ENCODE measurements around the gene RASGRP3.

The RASGRP3 gene

GRCh38 chr2:33577084-33577483 is 100.6 kb downstream of the RASGRP3 start:
- Histone ChIP-seq H3K4me3 (replicated peaks; ENCODE audit: insufficient read depth, low read length) (no peak overlapping the region), H3K27ac (replicated peaks) (no peak overlapping the region), H3K27me3 (ENCODE audit: insufficient read depth, poor library complexity, severe bottlenecking) (no peaks in the 10 kb centered on the region)
- no peak for DNase-seq (ENCODE audit: low read depth in 1 of 2, low spot score in 1 of 2)
- TF ChIP-seq GABPA (IDR thresholded peaks at IDR 0.05; ENCODE audit: low read depth) = no peak
- no peak for TF ChIP-seq CTCF (IDR thresholded peaks at IDR 0.05; ENCODE audit: insufficient read depth, low read length)
- no peak for TF ChIP-seq POLR2AphosphoS5 (IDR thresholded peaks at IDR 0.05; ENCODE audit: low read depth)
- no peak for TF ChIP-seq REST (IDR thresholded peaks at IDR 0.05; ENCODE audit: insufficient replicate concordance, low read depth)
- TF ChIP-seq SPI1 (IDR thresholded peaks at IDR 0.05; ENCODE audit: borderline replicate concordance, low read depth) = no peak

- no peak for DNase-seq (ENCODE audit: low read depth in 1 of 2, low spot score in 1 of 2)
- H3K27me3 ChIP-seq (ENCODE audit: insufficient read depth, poor library complexity, severe bottlenecking) = no peaks in the 10 kb centered on the region
- TF ChIP-seq SPI1 (IDR thresholded peaks at IDR 0.05; ENCODE audit: borderline replicate concordance, low read depth) (no peak), POLR2AphosphoS5 (IDR thresholded peaks at IDR 0.05; ENCODE audit: low read depth) (no peak), REST (IDR thresholded peaks at IDR 0.05; ENCODE audit: insufficient replicate concordance, low read depth) (no peak), CTCF (IDR thresholded peaks at IDR 0.05; ENCODE audit: insufficient read depth, low read length) (no peak), GABPA (IDR thresholded peaks at IDR 0.05; ENCODE audit: low read depth) (no peak)
- H3K27ac ChIP-seq (replicated peaks) = no peak overlapping the region
- H3K4me3 ChIP-seq (replicated peaks; ENCODE audit: insufficient read depth, low read length) = no peak overlapping the region
Measured at GRCh38 chr2:33577668-33578067, 101.2 kb downstream of the RASGRP3 start.

GRCh38 chr2:33579227-33579626 is 102.8 kb downstream of the RASGRP3 start:
- no peak for TF ChIP-seq SPI1 (IDR thresholded peaks at IDR 0.05; ENCODE audit: borderline replicate concordance, low read depth)
- no peak for TF ChIP-seq CTCF (IDR thresholded peaks at IDR 0.05; ENCODE audit: insufficient read depth, low read length)
- no peak for TF ChIP-seq GABPA (IDR thresholded peaks at IDR 0.05; ENCODE audit: low read depth)
- TF ChIP-seq REST (IDR thresholded peaks at IDR 0.05; ENCODE audit: insufficient replicate concordance, low read depth) = no peak
- no peak for TF ChIP-seq POLR2AphosphoS5 (IDR thresholded peaks at IDR 0.05; ENCODE audit: low read depth)
- Histone ChIP-seq H3K27me3 (ENCODE audit: insufficient read depth, poor library complexity, severe bottlenecking) (no peaks in the 10 kb centered on the region), H3K4me3 (replicated peaks; ENCODE audit: insufficient read depth, low read length) (no peak overlapping the region), H3K27ac (replicated peaks) (no peak overlapping the region)
- no peak for DNase-seq (ENCODE audit: low read depth in 1 of 2, low spot score in 1 of 2)
